Tibial nerve (tissue), 4 donors: ENCODE data around the gene GLTP.

Experiments
- EP300 ChIP-seq, 2 donors: sonication (generic); formaldehyde crosslinking; IDR thresholded peaks; one replicate each; pipeline ENCODE4 v1.6.1; 2017; ENCODE audit warnings: antibody characterized with exemption in 2 of 2, mild to moderate bottlenecking in 1 of 2
- POLR2A ChIP-seq, 2 donors: fragments of 450-650 bp; IDR thresholded peaks; one replicate each; pipeline ENCODE4 v1.6.1; 2017; ENCODE audit warnings: antibody characterized with exemption in 2 of 2, mild to moderate bottlenecking in 2 of 2, moderate library complexity in 2 of 2
- TF ChIP-seq, protein P1 (sequence below), 5 experiments: fragments of 200-600 bp in 3 of 5; fragments of 450-650 bp in 2 of 5; sonication (generic) in 3 of 5; IDR thresholded peaks; one replicate each; pipeline ENCODE4 v1.5.1; 2016 to 2019; ENCODE audit warnings: antibody characterized with exemption in 5 of 5, mild to moderate bottlenecking in 3 of 5, moderate library complexity in 2 of 5

DNA sequence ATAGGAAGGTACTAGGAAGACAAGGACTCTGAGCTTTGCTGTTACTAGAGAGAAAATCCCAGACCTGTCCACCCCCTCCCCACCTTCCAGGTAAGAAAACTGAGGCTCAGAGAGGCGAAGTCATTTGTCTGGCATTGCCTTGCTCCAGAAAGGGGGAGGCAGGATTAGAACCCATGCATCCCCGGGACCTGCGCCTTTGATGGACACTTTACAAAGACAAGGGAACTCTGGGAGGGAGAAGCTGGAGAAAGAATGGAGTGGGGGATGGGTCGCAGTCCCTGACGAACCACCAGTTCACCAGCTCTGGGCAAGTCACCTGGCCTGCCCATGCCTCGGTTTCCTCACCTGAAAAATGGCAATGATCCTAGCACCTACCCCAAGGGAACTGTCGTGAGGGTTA is 57.9 kb downstream of the GLTP start:
- TF ChIP-seq, protein P1, sequence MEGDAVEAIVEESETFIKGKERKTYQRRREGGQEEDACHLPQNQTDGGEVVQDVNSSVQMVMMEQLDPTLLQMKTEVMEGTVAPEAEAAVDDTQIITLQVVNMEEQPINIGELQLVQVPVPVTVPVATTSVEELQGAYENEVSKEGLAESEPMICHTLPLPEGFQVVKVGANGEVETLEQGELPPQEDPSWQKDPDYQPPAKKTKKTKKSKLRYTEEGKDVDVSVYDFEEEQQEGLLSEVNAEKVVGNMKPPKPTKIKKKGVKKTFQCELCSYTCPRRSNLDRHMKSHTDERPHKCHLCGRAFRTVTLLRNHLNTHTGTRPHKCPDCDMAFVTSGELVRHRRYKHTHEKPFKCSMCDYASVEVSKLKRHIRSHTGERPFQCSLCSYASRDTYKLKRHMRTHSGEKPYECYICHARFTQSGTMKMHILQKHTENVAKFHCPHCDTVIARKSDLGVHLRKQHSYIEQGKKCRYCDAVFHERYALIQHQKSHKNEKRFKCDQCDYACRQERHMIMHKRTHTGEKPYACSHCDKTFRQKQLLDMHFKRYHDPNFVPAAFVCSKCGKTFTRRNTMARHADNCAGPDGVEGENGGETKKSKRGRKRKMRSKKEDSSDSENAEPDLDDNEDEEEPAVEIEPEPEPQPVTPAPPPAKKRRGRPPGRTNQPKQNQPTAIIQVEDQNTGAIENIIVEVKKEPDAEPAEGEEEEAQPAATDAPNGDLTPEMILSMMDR (IDR thresholded peaks at IDR 0.05), result no peak
- TF ChIP-seq POLR2A (IDR thresholded peaks at IDR 0.05) (no peak), EP300 (IDR thresholded peaks at IDR 0.05) (no peak)
